Activated T-cell treated with anti-CD3 and anti-CD28 coated beads for 48 hours (primary cell): ENCODE results near the gene ACTR6.
"Not testable (repeated sequence)": the region's sequence is repeated elsewhere in the genome, so short reads cannot be mapped to it uniquely, and the experiment has no call there.

Experiments used
- DNase-seq: peaks from one replicate; pipeline ENCODE4 v3.0.0-alpha.2; 2020; ENCODE audit warnings: low read depth

Gene ACTR6

DNA sequence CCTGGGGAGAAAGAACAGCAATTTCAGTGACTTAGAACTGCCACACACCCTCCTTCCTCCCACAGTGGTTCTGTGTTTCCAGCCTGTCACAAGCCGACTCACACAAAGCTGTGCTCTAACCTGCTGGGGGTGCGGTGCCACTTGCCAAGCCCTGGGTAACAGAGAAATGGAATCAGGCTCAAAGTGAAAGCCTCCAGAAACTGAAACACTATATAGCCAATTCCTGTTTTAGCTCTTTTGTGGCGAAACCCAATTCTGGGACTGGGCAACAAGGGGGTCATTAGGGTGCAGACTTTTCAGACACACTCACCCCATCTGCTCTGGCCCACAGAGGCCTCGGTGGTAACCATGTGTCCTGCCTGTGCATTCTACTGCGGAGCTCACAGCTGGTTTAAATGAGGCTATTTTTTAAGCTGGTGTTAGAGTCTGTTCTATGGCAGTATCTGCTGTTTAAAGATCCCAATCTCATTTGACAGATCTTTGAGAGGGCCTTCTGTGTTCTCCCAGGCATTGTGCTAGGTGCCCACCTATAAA lies 15.2 kb upstream of the ACTR6 start:
- peak; percentile 10 for DNase-seq

DNA sequence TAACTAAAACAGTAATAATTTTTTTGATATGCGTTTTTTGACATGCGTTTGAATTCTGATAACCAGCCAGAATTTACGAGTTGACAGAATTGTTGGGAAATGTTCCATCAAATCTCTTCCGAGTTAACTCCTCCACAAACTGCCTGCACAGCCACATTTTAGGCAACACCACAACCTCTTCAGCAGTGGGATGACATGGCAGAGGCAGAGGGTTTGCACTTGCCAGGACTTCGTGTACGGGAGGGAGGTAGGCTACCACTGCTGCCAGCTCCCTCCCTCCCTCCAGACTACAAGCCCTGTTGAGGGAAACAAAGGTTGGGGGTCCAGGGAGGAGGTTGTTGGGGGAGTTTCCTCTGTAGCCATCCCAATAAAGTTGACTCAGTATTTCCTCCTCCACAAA lies 14.5 kb upstream of the ACTR6 start:
- DNase-seq, result no peak

DNA sequence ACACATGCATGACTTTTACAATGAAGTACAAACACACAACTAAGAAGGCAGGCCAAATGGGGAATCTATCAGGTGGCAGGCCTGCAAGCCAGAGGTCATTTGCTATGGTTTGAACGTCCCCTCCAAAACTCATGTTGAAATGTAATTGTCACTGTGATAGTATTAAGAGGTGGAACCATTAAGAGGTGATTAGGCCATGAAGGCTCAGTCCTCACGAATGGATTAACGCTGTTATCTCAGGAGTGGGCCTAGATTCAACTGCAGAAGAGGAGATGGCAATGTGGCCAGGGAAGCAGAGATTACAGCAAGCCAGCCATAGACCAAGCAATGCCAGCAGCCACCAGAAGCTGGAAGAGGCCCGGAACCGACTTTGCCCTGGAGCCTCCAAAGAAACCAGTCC lies 13.5 kb upstream of the ACTR6 start:
- no peak for DNase-seq

DNA sequence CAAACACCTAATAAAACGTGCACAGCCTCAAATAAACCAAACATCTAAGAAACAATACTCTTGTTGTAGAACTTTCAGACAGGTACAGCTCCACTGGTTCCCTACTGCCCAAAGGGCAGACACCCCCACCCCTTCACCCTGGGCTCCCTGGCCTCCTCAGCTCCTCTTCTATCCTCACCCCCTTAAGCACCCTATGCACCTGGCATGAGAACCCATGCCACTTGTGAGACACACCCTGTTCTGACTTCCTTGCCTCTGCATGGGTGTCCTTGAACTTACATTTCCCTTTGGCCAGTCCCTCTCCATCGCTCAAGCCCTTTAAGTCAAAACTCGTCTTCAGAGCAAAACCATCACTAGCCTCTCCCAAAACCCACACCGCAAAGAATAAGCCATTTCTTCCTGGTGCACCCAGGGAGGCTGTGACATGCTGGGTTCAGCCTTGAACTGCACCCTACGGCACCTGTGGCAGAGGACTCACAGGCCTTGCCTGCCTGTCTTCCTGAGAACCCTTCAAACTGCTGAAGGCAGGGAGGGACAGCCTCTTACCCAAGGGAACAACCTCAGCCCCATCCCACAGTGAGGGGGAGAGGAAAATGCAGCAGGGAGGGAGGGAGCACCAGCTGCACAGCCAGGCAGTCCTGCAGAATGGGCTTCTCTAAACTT lies 12.6 kb upstream of the ACTR6 start:
- DNase-seq, result no peak

DNA sequence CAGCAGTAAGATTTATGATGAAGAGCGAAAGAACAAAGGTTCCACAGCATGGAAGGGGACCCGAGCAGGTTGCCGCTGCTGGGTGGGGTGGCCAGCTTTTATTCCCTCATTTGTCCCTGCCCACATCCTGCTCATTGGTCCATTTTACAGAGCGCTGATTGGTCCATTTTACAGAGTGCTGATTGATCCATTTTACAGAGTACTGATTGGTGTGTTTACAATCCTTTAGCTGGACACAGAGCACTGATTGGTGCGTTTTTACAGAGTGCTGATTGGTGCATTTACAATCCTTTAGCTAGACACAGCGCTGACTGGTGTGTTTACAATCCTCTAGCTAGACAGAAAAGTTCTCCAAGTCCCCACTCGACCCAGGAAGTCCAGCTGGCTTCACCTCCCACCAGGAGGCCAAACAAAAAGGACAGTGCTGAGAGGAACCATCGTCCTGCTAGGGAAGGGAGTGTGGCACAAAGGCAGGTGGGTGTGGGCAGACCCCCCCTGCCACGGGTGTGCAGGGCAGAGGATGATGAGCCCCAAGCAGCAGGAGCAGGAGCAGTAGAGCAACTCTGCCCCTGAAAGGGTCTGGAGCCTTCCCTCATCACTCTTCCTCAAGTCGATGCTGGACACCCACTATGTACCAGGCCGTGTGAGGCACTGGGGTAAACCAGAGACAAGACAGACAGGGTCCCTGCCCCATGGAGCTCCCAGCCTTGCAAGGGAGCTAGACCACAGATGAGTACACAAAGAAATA lies 11.6 kb upstream of the ACTR6 start:
- not testable (repeated sequence) for DNase-seq

DNA sequence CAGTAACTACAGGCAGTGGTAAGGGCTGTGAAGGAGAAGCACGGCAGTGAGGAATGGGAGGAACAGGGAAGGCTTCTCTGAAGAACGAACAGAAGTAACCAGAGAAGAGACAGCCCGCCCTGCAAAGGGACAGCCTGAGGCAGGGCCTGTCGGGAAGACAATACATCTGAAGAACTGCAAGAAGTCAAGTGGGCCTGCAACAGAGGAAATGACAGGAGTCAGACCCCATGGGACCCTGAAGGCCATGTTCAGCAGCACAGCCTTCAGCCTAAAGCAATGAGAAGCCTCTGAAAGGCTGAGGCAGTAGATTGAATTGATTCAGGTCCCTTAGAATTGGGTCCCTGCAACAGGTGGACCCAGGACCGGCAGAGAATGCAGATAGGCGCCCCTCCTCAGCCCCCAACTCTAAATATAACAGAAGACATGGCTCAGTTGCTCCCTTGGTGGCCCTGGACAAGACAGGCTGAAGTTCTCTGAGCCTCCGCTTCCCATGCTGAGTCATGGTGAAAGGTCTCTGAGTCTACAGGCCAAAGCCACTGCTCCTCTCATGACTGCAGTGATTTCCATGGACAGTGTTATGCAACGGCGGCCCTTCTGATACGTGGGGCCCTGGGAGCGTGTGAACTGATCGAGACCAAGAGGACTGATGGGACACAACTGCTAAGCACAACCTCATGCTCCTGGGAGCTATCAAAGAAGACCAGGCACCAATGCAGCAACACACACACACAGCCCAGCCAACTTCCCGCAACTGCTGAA lies 10.8 kb upstream of the ACTR6 start:
- DNase-seq, result no peak

DNA sequence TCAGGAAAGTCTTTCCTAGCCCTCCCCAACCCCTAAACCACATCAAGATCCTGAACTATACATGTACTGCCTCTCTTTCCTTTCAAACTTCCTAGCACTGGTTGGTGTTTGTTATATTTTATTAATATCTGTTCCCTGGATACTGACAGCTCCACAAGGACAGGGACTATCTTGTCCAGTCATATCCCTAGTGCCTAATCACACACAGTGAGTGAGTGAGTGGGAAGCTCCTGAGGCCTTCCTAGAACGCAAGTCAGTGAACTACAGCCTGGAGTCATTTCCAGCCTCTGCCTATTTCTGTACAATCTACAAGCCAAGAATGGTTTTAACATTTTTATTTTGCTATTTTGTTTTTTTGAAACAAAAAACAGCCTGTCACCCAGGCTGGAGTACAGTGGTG lies 7.5 kb upstream of the ACTR6 start:
- DNase-seq, result no peak

DNA sequence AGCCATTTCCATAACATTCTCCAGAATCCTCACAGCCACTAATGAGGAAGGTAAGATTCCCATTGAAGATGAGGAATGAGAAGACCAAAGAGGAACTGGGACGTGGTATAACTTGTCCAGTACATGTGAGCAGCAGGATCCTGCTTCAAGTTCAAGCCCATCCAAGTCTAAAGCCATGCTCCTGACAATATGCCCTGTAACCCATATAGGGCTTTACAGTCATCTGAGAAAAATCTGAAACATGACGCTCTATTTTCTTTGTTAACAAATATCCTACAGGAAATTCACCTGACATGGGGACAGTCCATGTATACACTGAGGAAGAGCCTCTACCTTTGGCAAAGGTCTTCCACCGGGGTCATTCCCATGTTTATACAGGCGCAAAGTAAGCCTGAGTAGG lies 3.1 kb upstream of the ACTR6 start:
- no peak for DNase-seq

DNA sequence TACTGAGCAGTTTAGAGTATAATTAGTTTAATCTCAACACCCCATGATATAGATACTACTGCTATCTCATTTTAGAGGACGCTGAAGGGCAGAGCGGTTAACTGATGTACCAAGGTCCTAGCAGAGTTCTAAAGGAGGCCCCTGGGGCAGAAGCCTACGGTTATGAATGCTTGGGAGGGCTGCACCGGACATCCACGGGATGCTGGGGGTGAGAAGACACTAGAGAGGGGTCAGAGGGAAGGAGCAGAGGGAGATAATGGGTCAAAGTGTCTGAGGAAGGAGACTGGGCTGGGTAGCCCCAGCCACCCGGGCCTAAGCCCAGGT lies 1.6 kb upstream of the ACTR6 start:
- DNase-seq, result no peak

DNA sequence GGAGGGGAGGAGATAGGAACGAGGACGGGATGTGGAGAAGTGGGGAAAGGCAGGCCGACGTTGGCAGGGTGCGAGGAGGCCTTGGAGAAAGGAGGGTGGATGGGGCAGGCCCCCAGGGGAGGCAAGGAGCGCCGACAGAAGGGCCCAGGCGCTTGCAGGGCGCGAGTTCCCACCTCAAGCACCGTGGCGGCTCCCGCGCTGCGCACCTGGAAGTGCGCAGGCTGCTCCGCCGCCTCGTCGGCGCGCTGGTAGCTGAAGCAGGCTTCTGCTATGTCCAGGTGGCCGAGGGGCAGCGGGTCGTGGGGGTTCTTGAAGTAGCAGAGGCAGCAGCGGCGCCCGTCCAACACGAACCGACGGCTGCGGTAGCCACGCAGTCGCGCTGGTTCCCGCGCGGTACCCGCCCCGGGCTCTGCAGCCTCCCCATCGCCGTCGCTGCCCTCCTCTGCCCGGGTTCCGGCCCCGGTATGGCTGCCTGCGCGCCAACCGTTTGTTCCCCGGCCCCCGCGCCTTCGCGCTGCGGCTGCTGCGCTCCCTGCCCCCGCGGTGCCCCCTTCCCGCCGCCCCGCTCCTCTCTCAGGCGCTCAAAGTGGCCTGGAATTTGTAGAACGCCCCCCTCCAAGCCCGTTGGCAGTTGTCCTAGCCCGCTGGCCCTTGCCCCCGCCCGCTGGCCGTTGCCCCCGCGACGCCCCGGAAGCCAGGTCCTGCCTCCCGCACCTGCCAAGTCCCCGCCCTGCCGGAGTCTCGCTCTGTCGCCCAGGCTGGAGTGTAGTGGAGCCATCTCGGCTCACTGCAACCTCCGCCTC lies 1.1 kb upstream of the ACTR6 start:
- peak; percentile 68 for DNase-seq

DNA sequence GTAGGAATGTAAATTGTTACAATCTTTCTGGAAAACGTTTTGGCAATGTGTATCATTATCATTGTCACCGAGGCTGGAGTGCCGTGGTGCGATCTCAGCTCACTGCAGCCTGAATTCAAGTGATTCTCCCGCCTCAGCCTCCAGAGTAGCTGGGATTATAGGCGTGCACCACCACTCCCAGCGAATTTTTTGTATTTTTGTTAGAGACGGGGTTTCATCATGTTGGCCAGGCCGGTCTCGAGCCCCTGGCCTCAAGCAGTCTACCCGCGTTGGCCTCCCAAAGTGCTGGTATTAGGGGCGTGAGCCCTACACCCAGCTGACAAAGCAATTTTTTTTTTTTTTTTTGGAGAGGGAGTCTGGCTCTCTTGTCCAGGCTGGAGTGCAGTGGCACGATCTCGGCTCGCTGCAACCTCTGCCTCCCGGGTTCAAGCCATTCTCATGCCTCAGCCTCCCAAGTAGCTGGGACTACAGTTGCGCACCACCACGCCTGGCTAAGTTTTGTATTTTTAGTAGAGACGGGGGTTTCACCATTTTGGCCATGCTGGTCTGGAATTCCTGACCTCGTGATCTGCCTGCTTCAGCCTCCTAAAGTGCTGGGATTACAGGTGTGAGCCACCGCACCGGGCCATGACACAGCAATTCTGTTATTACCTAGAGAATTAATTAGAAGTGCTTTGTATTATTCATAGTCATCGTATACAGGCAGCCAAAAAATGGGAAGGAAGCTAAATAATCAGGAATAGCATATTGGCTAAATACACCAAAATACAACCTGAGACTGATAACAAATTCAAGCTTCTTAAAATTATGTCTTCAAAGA lies 1.2 kb downstream of the ACTR6 start:
- no peak for DNase-seq

DNA sequence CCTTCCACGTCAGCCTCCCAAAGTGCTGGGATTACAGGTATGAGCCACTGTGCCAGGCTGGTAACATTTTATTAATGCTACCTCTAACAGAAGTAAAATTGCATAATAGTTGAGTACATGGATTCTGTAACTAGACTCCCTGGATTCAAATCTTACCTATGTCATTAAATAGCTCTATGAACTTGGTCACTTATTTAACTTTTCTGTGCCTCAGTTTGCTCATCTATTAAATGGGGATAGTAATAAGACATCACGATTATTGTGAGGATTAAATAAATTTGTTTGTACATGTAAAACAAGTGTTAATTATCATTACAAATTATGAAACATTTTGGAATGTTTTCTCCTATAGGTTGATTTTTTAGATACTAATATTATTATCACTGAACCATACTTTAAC lies 6.7 kb downstream of the ACTR6 start:
- no peak for DNase-seq

DNA sequence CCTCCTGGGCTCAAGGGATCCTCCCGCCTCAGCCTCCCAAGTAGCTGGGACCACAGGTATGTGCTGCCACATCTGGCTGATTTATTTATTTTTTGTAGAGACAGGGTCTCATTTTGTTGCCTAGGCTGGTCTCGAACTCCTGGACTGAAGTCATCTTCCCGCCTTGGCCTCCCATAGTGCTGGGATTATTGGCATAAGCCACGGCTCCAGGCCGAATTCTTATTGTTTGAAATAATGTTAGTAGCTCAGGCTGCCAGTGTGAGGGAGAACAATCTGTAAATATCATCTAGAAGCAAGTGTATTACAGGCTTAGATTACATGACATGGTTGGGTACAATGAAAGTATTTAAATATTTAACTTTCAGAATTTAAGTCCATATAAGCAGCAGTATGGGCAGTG lies 8.2 kb downstream of the ACTR6 start:
- DNase-seq, result no peak

DNA sequence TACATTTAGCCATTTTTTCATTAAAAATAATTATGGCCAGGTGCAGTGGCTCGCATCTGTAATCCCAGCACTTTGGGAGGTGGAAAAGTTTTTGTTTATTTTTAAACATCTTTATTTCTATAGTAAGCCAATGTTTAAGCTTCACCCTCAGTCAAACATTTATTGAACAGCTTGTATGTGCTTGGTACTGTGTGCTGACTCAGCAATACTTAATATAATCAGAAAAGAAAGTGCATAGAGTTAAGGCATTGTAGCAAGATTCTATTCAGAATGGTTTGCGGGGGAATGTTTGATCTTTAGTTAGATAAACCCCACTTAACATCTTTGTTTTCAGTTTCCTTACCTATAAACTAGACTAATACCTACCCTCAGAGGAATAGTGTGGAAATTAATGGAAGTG lies 11.1 kb downstream of the ACTR6 start:
- DNase-seq, result no peak

DNA sequence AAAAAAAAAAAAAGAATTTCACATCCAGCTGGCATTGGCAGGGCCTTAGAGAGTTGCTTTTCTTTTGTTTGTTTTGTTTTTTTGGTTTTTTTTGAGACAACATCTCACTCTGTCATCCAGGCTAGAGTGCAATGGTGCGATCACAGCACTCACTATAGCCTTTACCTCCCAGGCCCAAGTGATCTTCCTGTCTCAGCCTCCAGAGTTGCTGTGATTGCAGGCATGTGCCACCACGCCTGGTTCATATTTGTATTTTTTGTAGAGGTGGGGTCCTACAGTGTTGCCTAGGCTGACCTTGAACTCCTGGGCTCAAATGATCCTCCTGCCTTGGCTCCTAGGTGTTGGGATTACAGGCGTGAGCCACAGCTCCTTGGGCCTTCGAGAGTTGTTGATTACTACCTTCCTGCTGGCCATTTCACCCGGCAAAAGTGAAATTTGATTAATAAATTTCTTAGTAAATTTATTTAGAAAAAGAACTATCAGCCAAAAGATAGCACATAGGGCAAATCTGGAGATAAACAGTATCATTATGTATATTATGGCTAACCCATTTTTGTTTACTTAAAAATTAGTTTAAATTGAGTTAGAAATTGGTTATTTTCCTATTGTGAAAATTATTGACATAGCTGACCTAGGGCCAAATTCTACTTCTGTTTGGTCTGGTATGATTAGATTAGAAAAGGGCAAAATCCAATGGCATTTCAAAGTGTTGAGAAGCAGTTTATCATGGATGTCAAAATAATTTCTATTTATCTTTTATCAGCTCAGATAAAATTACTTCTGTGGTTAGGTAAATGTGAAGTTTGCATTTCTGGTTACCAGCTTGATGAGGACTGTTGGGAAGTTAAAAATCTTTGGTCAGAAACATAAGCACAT lies 12.6 kb downstream of the ACTR6 start:
- no peak for DNase-seq

DNA sequence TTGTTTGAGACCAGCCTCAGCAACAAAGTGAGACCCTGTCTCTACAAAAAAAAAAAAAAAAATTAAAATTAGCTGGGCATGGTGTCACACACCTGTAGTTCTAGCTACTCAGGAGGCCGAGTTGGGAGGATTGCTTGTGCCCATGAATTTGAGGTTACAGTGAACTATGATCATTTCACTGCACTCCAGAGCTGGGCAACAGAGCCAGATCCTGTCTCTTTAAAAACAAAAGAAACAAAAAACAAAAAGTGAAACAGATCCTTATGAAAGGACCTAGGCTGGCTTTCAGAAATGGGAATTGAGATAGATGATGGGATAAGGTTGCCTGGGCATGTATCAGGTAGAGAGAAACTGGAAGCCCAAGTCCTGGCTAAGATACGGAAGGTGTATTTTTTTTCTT lies 13.9 kb downstream of the ACTR6 start:
- DNase-seq, result no peak

DNA sequence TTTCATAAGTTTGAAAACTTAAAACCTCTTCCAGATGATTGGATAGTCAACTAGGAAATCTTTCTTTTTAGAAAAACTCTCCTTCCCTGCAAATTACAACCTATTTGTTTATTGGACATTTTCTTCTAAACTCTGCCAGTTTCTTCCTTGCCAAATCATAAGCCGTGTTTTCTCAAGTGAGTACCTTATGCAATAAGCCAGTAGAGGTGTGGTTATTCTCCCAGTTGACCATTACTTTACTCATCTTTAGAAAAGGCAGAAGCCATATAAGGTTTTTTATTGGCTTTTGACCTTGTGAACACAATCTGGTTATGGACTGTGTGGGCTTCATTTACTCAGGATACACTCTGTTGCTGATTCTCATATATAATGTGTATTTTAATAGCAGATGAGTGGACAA lies 14.6 kb downstream of the ACTR6 start:
- DNase-seq, result no peak

DNA sequence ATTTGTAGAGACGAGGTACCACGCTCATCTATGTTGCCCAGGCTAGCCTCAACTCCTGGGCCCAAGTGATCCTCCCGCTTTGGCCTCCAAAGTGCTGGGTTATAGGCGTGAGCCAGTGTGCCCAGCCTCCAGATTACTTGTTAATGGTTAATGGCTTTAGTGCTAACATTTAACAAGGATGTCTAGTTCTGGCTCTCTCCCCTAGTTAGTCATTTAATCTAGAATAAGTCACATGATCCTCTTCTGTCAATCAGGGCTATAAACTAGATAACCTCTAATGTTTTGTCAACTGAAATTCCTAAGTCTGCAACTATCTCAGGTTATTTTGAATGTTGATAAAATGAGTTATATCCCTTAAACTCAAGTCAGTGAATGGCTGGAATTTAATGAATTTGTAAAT lies 15.7 kb downstream of the ACTR6 start:
- no peak for DNase-seq

DNA sequence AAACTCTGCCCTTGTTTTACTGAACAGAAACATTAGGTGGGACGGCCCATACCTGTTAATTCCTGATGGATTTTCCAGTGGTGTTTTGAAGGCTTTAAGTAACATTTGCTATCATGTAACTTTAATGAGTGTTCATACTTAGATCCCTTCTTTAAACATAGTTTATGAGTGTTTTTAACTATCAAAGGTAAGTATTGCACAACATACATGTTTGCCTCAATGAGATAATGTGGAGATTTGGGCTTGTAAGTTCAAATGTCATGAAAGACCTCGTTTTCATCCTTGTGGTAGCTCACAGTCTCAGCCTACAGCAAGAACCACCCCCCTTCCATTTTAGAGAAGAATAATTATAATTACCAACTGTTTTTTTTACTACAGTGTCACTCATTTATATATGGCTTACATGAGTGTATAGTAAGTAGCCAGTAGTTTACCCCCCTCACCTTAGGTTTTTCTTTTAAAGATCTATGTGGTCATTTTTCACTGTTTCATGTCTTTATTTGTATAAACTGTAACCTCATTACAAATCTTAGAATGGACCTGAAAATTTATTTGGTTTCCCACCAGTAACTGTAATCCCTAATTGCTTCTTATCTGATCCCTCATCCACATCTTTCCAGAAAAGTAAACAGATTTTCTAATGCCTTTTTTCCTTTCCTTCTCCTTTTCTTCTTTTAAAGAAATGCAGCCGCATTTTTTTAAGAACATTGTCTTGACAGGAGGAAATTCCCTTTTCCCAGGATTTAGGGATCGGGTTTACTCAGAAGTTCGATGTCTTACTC lies 18.9 kb downstream of the ACTR6 start:
- DNase-seq, result no peak

DNA sequence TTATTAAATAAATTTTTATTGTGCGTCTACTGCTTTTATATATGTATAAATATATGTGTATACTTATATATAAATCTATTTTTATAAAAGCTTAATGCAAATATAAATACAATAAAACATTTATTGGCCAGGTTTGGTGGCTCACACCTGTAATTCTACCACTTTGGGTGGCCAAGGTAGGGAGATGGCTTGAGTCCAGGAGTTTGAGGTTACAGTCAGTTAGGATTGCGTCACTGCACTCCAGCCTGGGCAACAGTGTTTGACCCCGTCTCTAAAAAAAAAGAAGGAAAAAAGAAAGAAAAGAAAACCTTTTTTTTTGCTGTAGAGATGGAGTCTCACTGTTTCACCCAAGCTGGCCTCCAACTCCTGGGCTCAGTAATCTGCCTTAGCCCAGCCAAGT lies 20.9 kb downstream of the ACTR6 start:
- no peak for DNase-seq
